Cardiac muscle cell (in vitro differentiated cells and primary cell): ENCODE results near the gene TSPOAP1. TPM values are rescaled to one million over a fixed set of nuclear protein-coding genes. Genes with fewer than 3 reads are reported as not detected.

Experiments used
- DNase-seq, 2 donors: peaks; one replicate each; pipeline versions ENCODE4 v3.0.0 to v3.0.0-alpha.2; 2010 to 2017; ENCODE audit warnings: low read depth in 1 of 2, low spot score in 1 of 2
- H3K27ac ChIP-seq: fragments of 200-600 bp; sonication (generic); 2 replicates; pipeline ENCODE4 v1.5.1; 2016
- H3K27me3 ChIP-seq: fragments of 200-600 bp; sonication (generic); 2 replicates; pipeline ENCODE4 v1.6.0; 2016; ENCODE audit warnings: control low read depth
- H3K36me3 ChIP-seq: fragments of 200-600 bp; sonication (generic); 2 replicates; pipeline ENCODE4 v1.5.1; 2016; ENCODE audit warnings: control low read depth
- H3K4me1 ChIP-seq: fragments of 200-600 bp; sonication (generic); 2 replicates; pipeline ENCODE4 v1.8.1; 2017; ENCODE audit warnings: low read depth, mild to moderate bottlenecking, mixed run types
- H3K4me3 ChIP-seq: fragments of 200-600 bp; sonication (generic); 2 replicates; pipeline ENCODE4 v1.5.1; 2016; ENCODE audit warnings: mild to moderate bottlenecking
- H3K9me3 ChIP-seq: fragments of 200-600 bp; sonication (generic); 2 replicates; pipeline ENCODE4 v1.5.1; 2017; ENCODE audit warnings: low read depth, mild to moderate bottlenecking, control low read depth
- CTCF ChIP-seq: IDR thresholded peaks from 2 replicates; pipeline ENCODE4 v1.5.1; 2012; ENCODE audit warnings: low read depth, mild to moderate bottlenecking, low read length
- polyA plus RNA-seq: library from polyadenylated mRNA; unstranded; fragments of >200 nt; fragmentation: Nextera tagmentation; extraction: Ambion mirVana; gene quantifications from 2 replicates; pipeline ENCODE4 v1.2.1, GENCODE V29; 2016
- total RNA-seq: library from RNA; depleted of rRNA; stranded (reverse); fragments of >200 nt; gene quantifications from 2 replicates; pipeline ENCODE4 v1.2.3, GENCODE V29; 2016

TSPOAP1 gene
- total and polyA plus RNA-seq, 2 experiments from 2014 or later, result 77.5 to 92.1 TPM

GRCh38 chr17:58358408-58359172 is 30.0 kb upstream of the TSPOAP1 start:
- no peak for TF ChIP-seq CTCF
- H3K4me1 ChIP-seq, result no peaks in the 10 kb centered on the region
- no peaks in the 10 kb centered on the region for H3K36me3 ChIP-seq
- DNase-seq, result no peak
- H3K27ac ChIP-seq, result no peak overlapping the region
- H3K4me3 ChIP-seq, result no peak overlapping the region
- no peaks in the 10 kb centered on the region for H3K27me3 ChIP-seq
- H3K9me3 ChIP-seq, result no peaks in the 10 kb centered on the region

DNA sequence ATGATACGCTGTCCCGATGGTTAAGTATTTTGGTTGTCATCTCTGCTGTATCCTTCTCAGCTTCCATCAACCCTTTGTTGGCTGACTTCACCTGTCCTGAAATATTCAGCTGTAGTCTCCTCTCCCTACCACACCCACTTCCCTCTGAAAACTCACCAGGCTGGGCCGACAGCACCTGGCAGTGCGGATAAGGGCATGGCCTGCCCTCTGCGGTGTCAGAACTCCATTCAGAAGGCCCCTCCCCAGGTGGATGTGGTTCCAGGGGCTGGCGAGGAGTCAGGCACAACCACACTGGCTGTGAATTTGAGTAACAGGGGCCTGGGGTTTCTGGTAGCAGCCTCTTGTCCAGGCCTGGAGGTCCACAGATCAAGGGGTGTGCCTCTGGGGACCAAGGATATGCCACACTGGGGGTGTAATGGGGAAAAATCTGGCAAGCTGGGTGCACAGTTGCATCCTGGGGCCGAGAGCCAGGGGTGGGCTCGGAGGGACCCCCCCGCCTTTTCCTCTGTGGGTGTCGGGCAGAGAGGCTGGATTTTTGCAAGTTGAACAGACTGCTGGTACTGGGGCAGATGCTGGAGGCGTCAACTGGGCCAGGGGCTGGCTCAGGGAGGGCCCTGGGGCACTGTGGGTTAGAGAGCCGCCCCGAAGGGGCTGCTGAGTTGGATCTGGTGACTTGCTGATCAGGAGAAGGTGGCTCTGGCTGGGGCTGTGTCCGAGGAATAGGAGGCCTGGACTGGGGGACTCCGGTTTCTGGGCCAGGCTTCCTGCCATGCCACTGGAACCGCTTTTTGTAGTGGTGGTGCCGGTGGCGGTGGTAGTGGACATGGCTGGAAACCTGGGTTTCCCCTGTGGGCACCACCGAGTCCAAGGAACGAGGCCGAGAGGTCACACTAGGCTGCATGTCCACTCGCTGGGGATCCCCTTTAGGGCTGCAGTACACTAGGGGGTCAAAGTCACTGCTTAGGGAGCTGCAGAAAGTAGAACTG is 29.0 kb upstream of the TSPOAP1 start:
- no peak for DNase-seq
- H3K9me3 ChIP-seq, result no peaks in the 10 kb centered on the region
- no peaks in the 10 kb centered on the region for H3K27me3 ChIP-seq
- no peaks in the 10 kb centered on the region for H3K36me3 ChIP-seq
- H3K27ac ChIP-seq, result no peak overlapping the region
- peaks cover 6% of the 10 kb centered on the region for H3K4me1 ChIP-seq
- H3K4me3 ChIP-seq, result no peak overlapping the region
- no peak for TF ChIP-seq CTCF

DNA sequence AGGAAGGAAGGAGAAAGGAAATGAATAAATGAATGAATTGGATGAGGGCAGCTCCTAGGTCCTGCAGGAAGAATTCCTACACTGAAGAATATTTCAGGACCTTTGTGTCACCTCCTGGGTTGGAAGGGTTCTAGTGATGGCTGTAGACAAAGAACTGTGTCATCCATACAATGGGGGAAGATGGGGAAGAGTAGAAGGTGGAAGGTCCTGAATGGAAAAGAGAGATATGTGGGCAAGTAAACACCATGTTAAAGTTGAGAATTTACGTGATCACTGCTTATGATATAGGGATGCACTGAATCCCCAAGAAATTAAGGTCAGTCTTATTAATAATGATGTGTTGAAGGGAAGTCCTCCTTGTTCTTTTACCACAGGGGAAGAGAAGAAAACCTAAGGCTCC is 27.6 kb upstream of the TSPOAP1 start:
- Histone ChIP-seq H3K4me3 (no peak overlapping the region), H3K27ac (no peak overlapping the region), H3K27me3 (no peaks in the 10 kb centered on the region), H3K9me3 (no peaks in the 10 kb centered on the region), H3K36me3 (no peaks in the 10 kb centered on the region), H3K4me1 (peaks cover 7% of the 10 kb centered on the region)
- no peak for TF ChIP-seq CTCF
- DNase-seq, result no peak

GRCh38 chr17:58354541-58355216 is 26.1 kb upstream of the TSPOAP1 start:
- peaks cover 9% of the 10 kb centered on the region for H3K4me1 ChIP-seq
- no peak overlapping the region for H3K4me3 ChIP-seq
- H3K9me3 ChIP-seq, result no peaks in the 10 kb centered on the region
- no peaks in the 10 kb centered on the region for H3K27me3 ChIP-seq
- no peak for TF ChIP-seq CTCF
- H3K36me3 ChIP-seq, result peaks cover 7% of the 10 kb centered on the region
- H3K27ac ChIP-seq, result peak overlapping the region; percentile 96
- no peak for DNase-seq

DNA sequence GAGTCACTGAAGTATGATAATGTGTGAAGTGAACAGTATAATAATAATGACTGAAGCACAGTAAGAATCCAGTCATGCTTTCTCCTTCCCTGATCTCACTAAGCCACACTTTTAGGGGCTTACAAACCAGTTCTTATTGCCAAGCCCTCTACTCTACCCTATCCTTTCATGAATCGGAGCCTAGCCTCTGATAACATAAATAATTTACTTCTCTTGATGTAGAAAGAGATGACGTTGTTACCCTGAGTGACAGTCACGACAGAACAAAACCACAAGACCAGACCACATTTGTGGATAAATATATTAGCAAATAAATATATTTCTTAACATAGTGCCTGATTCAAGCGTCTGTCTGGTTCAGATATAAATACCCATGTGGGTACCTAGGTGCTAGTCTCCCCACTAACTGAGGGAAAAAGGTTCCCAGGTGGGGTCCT is 24.8 kb upstream of the TSPOAP1 start:
- Histone ChIP-seq H3K27me3 (no peaks in the 10 kb centered on the region), H3K4me1 (peaks cover 9% of the 10 kb centered on the region), H3K4me3 (peak overlapping the region; percentile 67), H3K36me3 (peaks cover 20% of the 10 kb centered on the region), H3K27ac (peak overlapping the region; percentile 96), H3K9me3 (no peaks in the 10 kb centered on the region)
- no peak for DNase-seq
- TF ChIP-seq CTCF, result no peak
